ENCODE measurements around the gene HMCN2. TPM values are rescaled to one million over a fixed set of nuclear protein-coding genes. Genes with fewer than 3 reads are reported as not detected.

The HMCN2 gene
- total and polyA plus RNA-seq, 2 of the 4 experiments (the other 2 are of a cell fraction), result 0.02 TPM; not detected in 1

DNA sequence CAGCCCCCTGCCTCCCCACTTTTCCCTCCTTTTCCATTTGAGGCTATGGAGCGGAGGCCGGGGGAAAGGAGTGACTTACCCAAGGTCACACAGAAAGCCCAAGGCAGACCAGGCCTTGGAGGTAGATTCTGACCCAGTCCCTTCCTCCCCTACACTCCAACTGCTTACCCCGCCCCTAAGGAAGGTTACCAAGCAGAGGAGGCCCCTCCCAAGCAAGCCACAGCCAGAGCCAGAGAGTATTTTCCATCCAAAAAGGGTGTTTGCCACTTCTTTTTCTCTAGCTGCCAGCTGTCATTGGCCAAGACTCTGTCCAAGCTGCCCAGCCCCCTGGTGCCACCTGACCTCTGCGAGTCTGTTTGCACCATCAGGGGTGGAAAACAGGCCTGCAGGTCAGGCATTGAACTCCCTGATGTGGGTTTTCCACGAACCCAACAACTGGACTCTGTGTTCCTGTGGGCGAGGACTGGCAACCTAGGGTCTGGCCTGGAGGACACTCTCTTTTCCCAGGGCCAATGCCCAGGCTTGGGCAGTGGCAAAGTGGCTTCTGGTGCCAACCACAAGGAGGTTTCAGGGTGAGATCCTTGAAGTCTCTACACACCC is 172.9 kb downstream of the HMCN2 start:
- Histone ChIP-seq H2AFZ (replicated peaks; ENCODE audit: low read length, poor library complexity) (no peak overlapping the region), H3K23ac (ENCODE audit: low read depth, low read length) (no peak overlapping the region), H3K4me1 (ENCODE audit: control insufficient read depth, insufficient read depth, low read length) (no peaks in the 10 kb centered on the region; the same call in 1 of the 2 replicates), H4K8ac (ENCODE audit: low read depth in 2 of 2, low read length in 2 of 2) (no peak overlapping the region), H3K4me3 (ENCODE audit: insufficient read depth, low read depth, low read length) (no peak overlapping the region), H3K79me1 (ENCODE audit: low read depth in 1 of 2, low read length in 2 of 2) (no peaks in the 10 kb centered on the region), H3K4ac (ENCODE audit: low read depth, low read length) (no peak overlapping the region), H3K18ac (ENCODE audit: low read depth, low read length) (no peak overlapping the region), H2BK15ac (ENCODE audit: low read depth, low read length) (no peak overlapping the region), H2AK5ac (ENCODE audit: low read depth, low read length) (no peak overlapping the region), H3K14ac (replicated peaks; ENCODE audit: low read depth, low read length) (no peak overlapping the region), H2BK5ac (ENCODE audit: low read depth, low read length, poor library complexity, severe bottlenecking) (no peak overlapping the region), H2AK9ac (replicated peaks; ENCODE audit: low read depth, low read length, poor library complexity) (no peak overlapping the region), H3K36me3 (ENCODE audit: control insufficient read depth, insufficient read depth, low read length) (no peaks in the 10 kb centered on the region), H4K91ac (ENCODE audit: insufficient read depth, low read depth, low read length) (no peak overlapping the region), H3K27me3 (ENCODE audit: control insufficient read depth, insufficient read depth, low read length) (peaks cover 25% of the 10 kb centered on the region), H2BK120ac (ENCODE audit: low read depth, low read length) (no peak overlapping the region), H4K20me1 (ENCODE audit: insufficient read depth, low read length) (no peaks in the 10 kb centered on the region), H3K27ac (ENCODE audit: insufficient read depth, low read length) (no peak overlapping the region), H4K5ac (ENCODE audit: low read depth, low read length) (no peak overlapping the region), H3K9ac (ENCODE audit: low read depth, low read length) (no peak overlapping the region), H3K4me2 (ENCODE audit: low read depth, low read length) (no peak overlapping the region), H3K9me3 (ENCODE audit: control insufficient read depth, insufficient read depth, low read length) (peaks cover 3% of the 10 kb centered on the region), H3K56ac (ENCODE audit: extremely low read depth, insufficient read depth, low read length) (no peak overlapping the region), H2BK20ac (ENCODE audit: low read depth, low read length) (no peak overlapping the region), H3K9me1 (ENCODE audit: insufficient read depth, low read length) (no peaks in the 10 kb centered on the region)
- dilution Hi-C loops (cut with HindIII; ENCODE audit: low sequenced_read_pairs, unreplicated experiment), result no loop called here
- intact Hi-C loops (cut with micrococcal nuclease), result no loop called here
- 70% methylated on average over 2 of the region's 6 CpGs; no CpG with 5 or more reads in 1 of the 2 experiments for WGBS, 2 experiments (ENCODE audit: extremely low coverage in 2 of 2, insufficient read length in 1 of 2)
- BruUV-seq (replicated peaks), result no TSS peak
- TF ChIP-seq MAFK (IDR thresholded peaks at IDR 0.05; ENCODE audit: low read depth, low read length) (no peak), BHLHE40 (IDR thresholded peaks at IDR 0.05; ENCODE audit: low read depth, low read length) (no peak), POLR2A (IDR thresholded peaks at IDR 0.05; ENCODE audit: low read depth, low read length) (no peak), CEBPB (IDR thresholded peaks at IDR 0.05; ENCODE audit: low read depth, low read length) (no peak), SMC3 (IDR thresholded peaks at IDR 0.05; ENCODE audit: low read depth, low read length) (no peak)
- TF ChIP-seq, protein P1, sequence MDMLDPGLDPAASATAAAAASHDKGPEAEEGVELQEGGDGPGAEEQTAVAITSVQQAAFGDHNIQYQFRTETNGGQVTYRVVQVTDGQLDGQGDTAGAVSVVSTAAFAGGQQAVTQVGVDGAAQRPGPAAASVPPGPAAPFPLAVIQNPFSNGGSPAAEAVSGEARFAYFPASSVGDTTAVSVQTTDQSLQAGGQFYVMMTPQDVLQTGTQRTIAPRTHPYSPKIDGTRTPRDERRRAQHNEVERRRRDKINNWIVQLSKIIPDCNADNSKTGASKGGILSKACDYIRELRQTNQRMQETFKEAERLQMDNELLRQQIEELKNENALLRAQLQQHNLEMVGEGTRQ (IDR thresholded peaks at IDR 0.05; ENCODE audit: low read depth, low read length), result no peak
- ATAC-seq (ENCODE audit: low read depth) (no peak), DNase-seq (no peak)
- in situ Hi-C loops (cut with MboI; ENCODE audit: low sequenced_read_pairs), result no loop called here
- POLR2A ChIA-PET (ENCODE audit: unreplicated experiment), result no interaction called here
- CTCF ChIA-PET, result interaction anchor here (0.6 kb wide), 1 partner anchor 276 kb away, joined by 3 read pairs; no protein-coding TSS in a partner anchor
